ENCODE data around the gene NTM.

Gene NTM

GRCh38 chr11:132248580-132248979, 878.2 kb downstream of the NTM start:
- H3K27ac ChIP-seq (replicated peaks) = no peak overlapping the region
- DNase-seq (ENCODE audit: low read depth in 1 of 2, low spot score in 1 of 2) = no peak

GRCh38 chr11:132249256-132249655, 878.8 kb downstream of the NTM start:
- H3K27me3 ChIP-seq (ENCODE audit: insufficient read depth, poor library complexity, severe bottlenecking) = no peaks in the 10 kb centered on the region
- no peak overlapping the region for H3K4me3 ChIP-seq (replicated peaks; ENCODE audit: insufficient read depth, low read length)
- no peak for DNase-seq (ENCODE audit: low read depth in 1 of 2, low spot score in 1 of 2)
- no peak overlapping the region for H3K27ac ChIP-seq (replicated peaks)
- TF ChIP-seq REST (IDR thresholded peaks at IDR 0.05; ENCODE audit: insufficient replicate concordance, low read depth) = no peak

More at GRCh38 chr11:132248580-132248979, 878.2 kb downstream of the NTM start:
- Histone ChIP-seq H3K4me3 (replicated peaks; ENCODE audit: insufficient read depth, low read length) (no peak overlapping the region), H3K27me3 (ENCODE audit: insufficient read depth, poor library complexity, severe bottlenecking) (no peaks in the 10 kb centered on the region)
- TF ChIP-seq CTCF (IDR thresholded peaks at IDR 0.05; ENCODE audit: insufficient read depth, low read length) (no peak), SPI1 (IDR thresholded peaks at IDR 0.05; ENCODE audit: borderline replicate concordance, low read depth) (no peak), GABPA (IDR thresholded peaks at IDR 0.05; ENCODE audit: low read depth) (no peak), POLR2AphosphoS5 (IDR thresholded peaks at IDR 0.05; ENCODE audit: low read depth) (no peak), REST (IDR thresholded peaks at IDR 0.05; ENCODE audit: insufficient replicate concordance, low read depth) (no peak)

GRCh38 chr11:132251061-132251460, 880.6 kb downstream of the NTM start:
- H3K27ac ChIP-seq (replicated peaks) = no peak overlapping the region
- no peaks in the 10 kb centered on the region for H3K27me3 ChIP-seq (ENCODE audit: insufficient read depth, poor library complexity, severe bottlenecking)
- no peak overlapping the region for H3K4me3 ChIP-seq (replicated peaks; ENCODE audit: insufficient read depth, low read length)
- TF ChIP-seq GABPA (IDR thresholded peaks at IDR 0.05; ENCODE audit: low read depth) = no peak
- no peak for TF ChIP-seq REST (IDR thresholded peaks at IDR 0.05; ENCODE audit: insufficient replicate concordance, low read depth)
- TF ChIP-seq SPI1 (IDR thresholded peaks at IDR 0.05; ENCODE audit: borderline replicate concordance, low read depth) = no peak
- DNase-seq (ENCODE audit: low read depth in 1 of 2, low spot score in 1 of 2) = no peak

- Histone ChIP-seq H3K27ac (replicated peaks) (no peak overlapping the region), H3K4me3 (replicated peaks; ENCODE audit: insufficient read depth, low read length) (no peak overlapping the region), H3K27me3 (ENCODE audit: insufficient read depth, poor library complexity, severe bottlenecking) (no peaks in the 10 kb centered on the region)
- TF ChIP-seq GABPA (IDR thresholded peaks at IDR 0.05; ENCODE audit: low read depth) = no peak
- no peak for TF ChIP-seq CTCF (IDR thresholded peaks at IDR 0.05; ENCODE audit: insufficient read depth, low read length)
- TF ChIP-seq POLR2AphosphoS5 (IDR thresholded peaks at IDR 0.05; ENCODE audit: low read depth) = no peak
- TF ChIP-seq SPI1 (IDR thresholded peaks at IDR 0.05; ENCODE audit: borderline replicate concordance, low read depth) = no peak
- no peak for TF ChIP-seq REST (IDR thresholded peaks at IDR 0.05; ENCODE audit: insufficient replicate concordance, low read depth)
- DNase-seq (ENCODE audit: low read depth in 1 of 2, low spot score in 1 of 2) = no peak
These were observed 883.3 kb downstream of the NTM start for GRCh38 chr11:132253469-132254264.
